Measurements from ENCODE around the gene ZDHHC8.
A peak's percentile ranks its signal among the peaks of the same experiment; 100 is the strongest.

The ZDHHC8 gene

DNA sequence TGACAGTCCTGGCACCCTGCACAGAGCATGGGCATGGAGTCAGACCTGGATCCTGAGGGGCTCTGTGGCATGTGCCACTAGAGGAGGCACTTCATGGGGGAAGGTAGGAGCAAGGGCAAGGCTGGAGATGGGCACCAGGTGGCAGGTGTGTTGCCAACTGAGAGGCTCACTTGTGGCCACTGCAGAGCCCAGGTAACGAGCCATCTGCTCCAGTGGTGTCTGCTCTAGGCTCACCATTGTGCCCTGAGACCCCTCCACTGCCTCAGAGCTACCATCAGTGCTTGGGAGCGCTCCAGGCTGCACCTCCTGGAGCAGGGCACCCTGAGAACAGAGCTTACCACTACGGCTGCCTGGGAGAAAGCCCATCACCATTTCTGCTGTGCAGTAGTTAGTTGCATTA lies 1.3 kb upstream of the ZDHHC8 start:
- peak; percentile 33 for DNase-seq

- peak; percentile 57 for DNase-seq
Measured at GRCh38 chr22:20130731-20131596, 640 bp upstream of the ZDHHC8 start.

DNA sequence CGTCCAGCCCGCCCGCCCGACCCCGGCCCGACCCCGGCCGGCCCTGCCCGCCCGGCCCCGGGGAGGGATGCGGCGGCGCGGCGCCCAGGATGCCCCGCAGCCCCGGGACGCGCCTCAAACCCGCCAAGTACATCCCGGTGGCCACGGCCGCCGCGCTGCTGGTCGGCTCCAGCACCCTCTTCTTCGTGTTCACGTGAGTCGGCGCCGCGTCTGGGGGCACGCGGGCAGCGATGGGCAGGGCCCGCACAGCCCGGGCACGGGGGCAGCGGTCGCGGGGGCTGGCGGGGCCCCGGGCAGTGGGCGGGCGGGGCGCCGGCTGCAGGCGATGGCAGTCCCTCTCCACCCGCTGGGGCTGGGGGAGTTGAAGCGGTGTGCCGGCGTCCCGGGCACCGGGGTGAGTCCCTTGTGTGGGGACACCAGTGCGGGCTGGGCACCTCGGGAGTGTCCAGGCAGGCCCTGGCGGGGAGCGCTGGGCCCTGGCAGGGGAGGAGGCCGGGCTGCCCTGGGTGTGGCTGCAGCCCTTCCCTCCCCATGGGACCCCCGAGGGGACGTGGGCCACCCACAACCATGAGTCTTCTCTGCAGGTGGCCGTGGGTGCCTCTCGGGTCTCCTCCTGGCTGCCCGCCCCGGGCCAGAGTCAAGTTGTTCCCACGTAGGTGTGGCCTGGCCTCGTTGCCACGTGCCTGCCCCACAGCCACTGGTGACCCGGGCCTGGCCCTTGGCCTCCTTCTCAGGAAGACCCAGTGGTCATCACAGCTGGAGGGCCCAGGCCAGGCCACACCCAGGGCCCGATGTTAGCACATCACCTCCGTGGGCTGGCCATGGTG lies 468 bp downstream of the ZDHHC8 start:
- no peak for DNase-seq

DNA sequence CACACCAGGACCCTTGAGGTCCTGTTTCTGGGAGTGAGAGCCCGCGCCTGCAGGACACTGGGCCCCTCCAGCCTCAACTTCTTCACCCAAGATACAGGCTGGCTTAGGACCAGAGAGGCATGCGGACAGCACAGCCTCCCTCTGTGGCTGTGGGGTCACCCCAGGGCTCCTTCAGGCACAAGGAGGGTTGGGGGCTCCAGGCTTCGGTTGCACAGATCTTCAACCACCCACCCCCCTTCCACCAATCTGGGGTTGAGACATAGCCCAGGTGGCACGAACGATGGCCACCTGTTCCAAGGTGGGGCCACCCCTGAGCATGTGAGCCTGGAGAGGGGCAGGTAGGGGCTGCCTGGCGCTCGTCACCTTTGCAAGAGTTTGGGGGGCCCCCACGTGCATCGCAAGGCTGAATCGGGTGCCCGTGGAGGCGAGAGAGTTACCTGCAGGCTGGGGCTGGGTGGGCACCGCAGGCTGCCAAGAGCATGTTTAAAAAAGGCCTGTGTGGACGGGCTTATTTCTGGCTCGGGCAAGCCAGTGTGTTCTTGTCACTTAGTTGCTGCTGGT lies 1.2 kb downstream of the ZDHHC8 start:
- DNase-seq: no peak

DNA sequence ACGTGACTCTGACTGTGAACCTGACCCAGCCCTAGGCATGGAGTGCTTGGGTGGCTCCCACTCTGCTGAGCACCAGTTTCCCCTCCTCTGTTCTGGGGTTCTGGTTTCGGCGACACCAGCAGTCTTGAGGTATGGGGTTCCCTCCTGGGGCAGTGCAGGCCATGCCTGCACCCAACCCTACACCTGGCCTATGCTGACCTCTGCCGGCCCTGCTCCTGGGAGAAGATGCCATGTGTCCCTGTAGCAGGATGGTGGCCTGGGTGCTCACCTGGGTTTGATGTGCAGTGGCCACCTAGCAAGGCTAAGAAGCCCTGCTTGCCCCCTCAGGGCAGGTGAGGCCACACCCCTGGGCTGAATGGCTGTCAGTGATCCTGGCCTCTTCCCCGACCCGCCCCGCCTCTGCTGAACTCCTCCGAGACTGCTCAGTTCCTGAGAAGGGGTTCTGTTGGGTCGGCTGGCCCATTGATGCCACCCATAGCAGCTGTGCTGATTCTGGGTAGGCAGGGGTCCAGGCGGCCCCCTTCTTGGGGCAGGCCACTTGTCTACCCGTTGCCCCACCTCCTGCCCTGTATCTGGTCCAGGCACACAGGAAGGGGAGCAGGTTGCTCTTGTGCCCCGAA lies 2.4 kb downstream of the ZDHHC8 start:
- no peak for DNase-seq

- no peak for DNase-seq
Measured at GRCh38 chr22:20135265-20135664, 3.7 kb downstream of the ZDHHC8 start.

DNA sequence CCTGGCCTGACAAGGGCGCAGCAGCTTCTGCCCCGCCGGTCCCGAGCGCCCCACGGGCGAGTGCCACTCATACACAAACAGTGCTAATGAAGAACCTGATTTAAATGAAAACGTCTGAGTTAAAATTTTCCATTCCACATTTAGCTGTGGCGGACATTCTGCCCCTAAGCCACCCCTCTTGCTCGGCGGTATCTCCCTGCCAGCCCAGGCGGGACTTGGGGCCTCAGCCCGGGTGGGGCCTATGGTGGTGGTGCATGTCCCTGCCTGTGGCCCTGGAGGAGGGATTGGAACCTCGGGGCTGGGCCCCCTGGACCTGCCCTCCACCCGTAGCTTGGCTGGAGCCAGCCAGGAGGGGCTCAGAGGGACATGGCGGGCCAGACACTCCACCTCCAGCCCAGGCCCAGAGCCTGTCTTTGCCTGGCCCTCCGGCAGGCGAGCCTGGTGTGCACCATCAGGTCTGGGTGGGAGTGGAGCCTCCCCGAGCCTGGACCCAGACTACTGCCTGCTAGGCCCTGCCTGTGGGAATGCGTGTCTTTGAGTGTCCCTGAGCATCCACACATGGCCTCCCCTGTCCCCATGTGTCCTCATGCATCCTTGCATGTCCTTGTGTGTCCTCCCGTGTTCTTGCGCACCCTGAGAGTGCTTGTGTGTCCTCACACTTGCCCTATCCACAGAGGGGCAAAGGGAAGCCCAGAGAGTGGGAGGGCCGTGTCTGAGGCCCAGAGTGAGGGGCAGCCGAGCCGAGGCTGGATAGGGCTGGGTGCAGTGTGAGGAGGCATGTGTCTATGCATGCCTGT lies 4.4 kb downstream of the ZDHHC8 start:
- DNase-seq: no peak

DNA sequence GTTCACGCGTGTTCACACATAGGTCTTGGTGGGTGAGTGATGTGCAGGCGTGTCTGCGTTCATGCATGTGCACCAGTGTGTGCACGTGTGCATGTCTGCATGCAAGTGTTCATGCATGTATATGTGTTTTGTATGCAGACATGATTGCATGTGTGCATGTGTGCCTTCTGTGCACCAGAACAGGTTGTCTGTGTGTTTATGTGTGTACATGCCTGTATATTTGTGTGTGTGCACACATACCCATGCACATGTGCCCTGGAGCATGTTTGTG lies 4.9 kb downstream of the ZDHHC8 start:
- no peak for DNase-seq

DNA sequence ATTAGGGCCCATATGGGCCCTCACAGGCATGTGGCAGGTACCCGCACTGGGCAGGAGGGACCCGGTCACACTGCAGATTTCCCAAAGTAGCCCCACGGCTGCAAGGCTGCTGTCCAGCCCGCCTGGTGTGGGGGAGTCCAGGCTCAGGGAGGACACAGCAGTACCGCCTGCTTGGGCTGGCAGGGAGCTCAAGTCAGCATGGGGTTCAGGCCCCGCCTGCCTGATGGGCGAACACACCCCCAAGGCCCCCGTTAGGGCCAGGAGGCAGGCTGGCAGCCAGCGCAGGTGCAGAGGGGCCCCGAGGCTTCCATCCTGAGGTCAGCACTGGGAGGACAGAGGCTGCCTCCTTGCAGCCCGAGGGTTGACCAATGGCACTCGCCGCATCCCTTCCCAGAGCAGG lies 5.5 kb downstream of the ZDHHC8 start:
- DNase-seq: no peak

GRCh38 chr22:20137671-20138416 lies 6.2 kb downstream of the ZDHHC8 start:
- no peak for DNase-seq

GRCh38 chr22:20138417-20138738 lies 6.8 kb downstream of the ZDHHC8 start:
- DNase-seq: no peak

DNA sequence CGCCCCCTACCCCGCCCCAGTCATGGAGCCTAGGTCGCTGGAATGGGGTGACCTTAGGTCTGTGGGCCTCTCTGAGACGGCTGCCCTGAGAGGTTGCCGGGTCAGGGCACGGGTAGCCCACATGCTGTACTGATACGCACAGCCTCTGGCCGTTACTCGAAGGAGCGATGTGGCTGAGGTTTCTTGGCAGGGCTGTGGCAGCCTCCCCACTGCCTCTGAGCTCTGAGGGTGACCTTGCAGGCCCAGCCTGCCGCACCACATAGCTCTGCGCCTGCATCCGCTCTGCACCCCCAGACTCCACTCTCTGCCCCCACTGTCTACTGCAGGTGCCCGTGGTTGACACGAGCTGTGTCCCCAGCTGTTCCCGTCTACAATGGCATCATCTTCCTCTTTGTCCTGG lies 7.3 kb downstream of the ZDHHC8 start:
- DNase-seq: no peak

GRCh38 chr22:20139391-20140106 lies 7.9 kb downstream of the ZDHHC8 start:
- no peak for DNase-seq

GRCh38 chr22:20140107-20140445 lies 8.5 kb downstream of the ZDHHC8 start:
- no peak for DNase-seq

DNA sequence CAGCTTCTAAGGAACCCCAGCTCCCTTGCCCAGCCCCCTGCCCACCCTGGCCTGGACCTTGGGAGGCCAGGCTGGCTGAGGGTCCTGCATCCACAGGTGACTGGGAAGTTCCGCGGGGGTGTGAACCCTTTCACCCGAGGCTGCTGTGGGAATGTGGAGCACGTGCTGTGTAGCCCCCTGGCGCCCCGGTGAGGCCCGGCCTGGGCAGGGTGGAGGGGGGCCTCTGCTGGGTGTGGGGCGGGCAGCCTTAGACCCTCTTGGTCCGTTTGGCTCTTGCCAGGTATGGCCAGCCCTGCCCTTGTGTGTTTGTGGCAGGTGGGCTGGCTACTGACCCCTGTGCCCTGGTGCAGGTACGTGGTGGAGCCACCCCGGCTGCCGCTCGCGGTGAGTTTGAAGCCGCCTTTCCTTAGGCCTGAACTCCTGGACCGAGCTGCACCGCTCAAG lies 8.9 kb downstream of the ZDHHC8 start:
- DNase-seq: no peak

- DNase-seq: no peak
Measured at GRCh38 chr22:20141186-20142077, 9.8 kb downstream of the ZDHHC8 start.

GRCh38 chr22:20142711-20143621 lies 11.4 kb downstream of the ZDHHC8 start:
- no peak for DNase-seq

DNA sequence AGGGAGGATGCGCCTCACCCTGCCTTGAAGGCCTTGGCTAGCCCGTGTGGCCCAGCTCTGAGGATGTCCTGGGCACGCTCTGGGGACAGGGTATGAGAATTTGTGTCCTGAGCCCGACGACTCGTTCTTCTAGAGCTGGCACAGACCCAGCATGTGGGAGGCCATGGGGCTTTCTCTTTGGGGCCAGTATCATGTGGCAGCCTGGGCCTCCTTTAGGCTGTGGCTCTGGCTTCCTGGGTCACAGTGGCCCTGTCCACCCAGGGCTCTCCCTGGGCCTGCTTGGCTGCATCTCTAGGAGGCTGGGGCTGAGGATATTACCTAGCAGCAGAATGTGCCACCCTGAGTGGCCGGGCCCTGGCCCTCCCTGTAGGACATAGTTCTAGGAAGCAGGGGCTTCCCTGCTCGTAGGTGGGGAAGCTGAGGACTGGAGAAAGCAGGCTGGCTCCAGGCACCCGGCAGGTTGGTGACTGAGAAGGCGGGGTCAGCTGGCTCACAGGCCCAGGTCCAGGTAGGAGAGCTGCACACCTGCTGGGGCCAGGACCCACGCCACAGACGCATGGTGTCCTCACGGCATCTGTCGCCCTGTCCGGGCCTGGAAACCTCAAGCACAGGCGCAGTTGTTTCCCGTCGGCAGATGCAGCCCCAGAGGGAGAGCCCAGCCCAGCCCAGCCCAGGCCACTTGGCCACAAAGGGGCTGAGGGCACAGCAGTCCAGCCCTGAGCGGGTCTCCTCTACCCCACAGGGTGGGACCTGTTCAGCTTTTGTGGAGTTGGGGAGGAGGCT lies 12.5 kb downstream of the ZDHHC8 start:
- no peak for DNase-seq

Data from NCI-H2171 (cell line).